A673 (cell line): ENCODE measurements around the gene CLSTN2. TPM values are rescaled to one million over a fixed set of nuclear protein-coding genes. Genes with fewer than 3 reads are reported as not detected.

Source experiments
- BruUV-seq: library from RNA; stranded (reverse); fragments of 400-500 nt; replicated peaks from 2 replicates; lab custom pipeline; 2021; lab: Mats Ljungman, UMichigan
- CTCF ChIA-PET: fragments of 300-600 bp; sonication (Branson Sonifier 250); formaldehyde crosslinking; loops from one replicate; lab custom pipeline; 2022; ENCODE audit warnings: antibody characterized with exemption; lab: Charles Lee
- POLR2A ChIA-PET: fragments of 300-600 bp; sonication (Branson Sonifier 250); formaldehyde crosslinking; loops from one replicate; lab custom pipeline; 2022; ENCODE audit warnings: antibody characterized with exemption; ENCODE audit not compliant: low non-redundant PET; lab: Charles Lee
- DNase-seq: peaks from one replicate; pipeline ENCODE4 v3.0.0-alpha.2; 2015; ENCODE audit warnings: low spot score
- H3K27ac ChIP-seq: fragments of 200-600 bp; sonication (generic); 2 replicates; pipeline ENCODE4 v1.5.1; 2016; ENCODE audit warnings: mixed run types, low read depth, mild to moderate bottlenecking, mixed read lengths, antibody characterized with exemption, low read length; ENCODE audit not compliant: poor library complexity, severe bottlenecking
- H3K27me3 ChIP-seq: fragments of 200-600 bp; sonication (generic); replicated peaks from 2 replicates; pipeline ENCODE4 v1.6.1; 2017; ENCODE audit warnings: mixed run types, low read depth, mild to moderate bottlenecking, mixed read lengths, antibody characterized with exemption, low read length; ENCODE audit not compliant: insufficient read depth, poor library complexity
- H3K36me3 ChIP-seq: fragments of 200-600 bp; sonication (generic); 2 replicates; pipeline ENCODE4 v1.6.1; 2016; ENCODE audit warnings: mixed run types, mild to moderate bottlenecking, mixed read lengths, antibody characterized with exemption, low read length; ENCODE audit not compliant: insufficient read depth, poor library complexity, severe bottlenecking
- H3K4me1 ChIP-seq: fragments of 200-600 bp; sonication (generic); 2 replicates; pipeline ENCODE4 v1.6.1; 2017; ENCODE audit warnings: mixed run types, mild to moderate bottlenecking, mixed read lengths, antibody characterized with exemption, low read length; ENCODE audit not compliant: insufficient read depth, poor library complexity, severe bottlenecking
- H3K4me3 ChIP-seq: fragments of 200-600 bp; sonication (generic); 2 replicates; pipeline ENCODE4 v1.5.1; 2016; ENCODE audit warnings: low read depth, mixed run types, mild to moderate bottlenecking, mixed read lengths, low read length; ENCODE audit not compliant: poor library complexity, severe bottlenecking
- H3K9me3 ChIP-seq: fragments of 200-600 bp; sonication (generic); 2 replicates; pipeline ENCODE4 v1.6.1; 2016; ENCODE audit warnings: mixed run types, low read depth, mild to moderate bottlenecking, mixed read lengths, antibody characterized with exemption, low read length; ENCODE audit not compliant: poor library complexity, severe bottlenecking
- CTCF ChIP-seq: fragments of 300-800, 200-600 bp; sonication (generic); conservative IDR thresholded peaks from 2 replicates; pipeline ENCODE4 v1.5.1; 2017; ENCODE audit warnings: low read depth, mild to moderate bottlenecking, antibody characterized with exemption, low read length, moderate library complexity, mixed read lengths
- EZH2 ChIP-seq: fragments of 200-600 bp; sonication (generic); IDR thresholded peaks from 2 replicates; pipeline ENCODE4 v1.6.1; 2017; ENCODE audit warnings: borderline replicate concordance, low read depth, mild to moderate bottlenecking, mixed read lengths, antibody characterized with exemption, low read length; ENCODE audit not compliant: poor library complexity, severe bottlenecking
- intact Hi-C: fragments of 100-400 bp; cut with micrococcal nuclease; formaldehyde crosslinking; loops from one replicate; pipeline ENCODE4 v1.10.0; 2022; ENCODE audit not compliant: unreplicated experiment
- total RNA-seq: library from RNA; stranded (reverse); gene quantifications from 2 replicates; pipeline ENCODE4 v1.2.3, GENCODE V29; 2021

CLSTN2 gene
- total RNA-seq, 1 experiment from 2014 or later = 50.7 TPM

- ChIA-PET POLR2A (no interaction called here), CTCF (no interaction called here)
- no peaks in the 10 kb centered on the region for H3K4me1 ChIP-seq
- DNase-seq = peak; percentile 7
- no peak overlapping the region for H3K4me3 ChIP-seq
- H3K27me3 ChIP-seq = no peaks in the 10 kb centered on the region
- H3K27ac ChIP-seq = no peak overlapping the region
- TF ChIP-seq CTCF (no peak), EZH2 (no peak)
- H3K36me3 ChIP-seq = no peaks in the 10 kb centered on the region
- intact Hi-C loops = no loop called here
- H3K9me3 ChIP-seq = no peaks in the 10 kb centered on the region
- no TSS peak for BruUV-seq
These were observed 428.8 kb downstream of the CLSTN2 start for GRCh38 chr3:140363801-140364200.

GRCh38 chr3:140365872-140366697 lies 431.1 kb downstream of the CLSTN2 start:
- H3K4me1 ChIP-seq = no peaks in the 10 kb centered on the region
- H3K9me3 ChIP-seq = no peaks in the 10 kb centered on the region
- POLR2A ChIA-PET = interaction anchor here (0.6 kb wide), 1 partner anchor 55 kb away, joined by 3 read pairs; no protein-coding TSS in a partner anchor
- intact Hi-C loops = no loop called here
- H3K27me3 ChIP-seq = no peaks in the 10 kb centered on the region
- peak; percentile 6 for DNase-seq
- TF ChIP-seq CTCF (no peak), EZH2 (no peak)
- CTCF ChIA-PET = no interaction called here
- no peak overlapping the region for H3K4me3 ChIP-seq
- H3K27ac ChIP-seq = no peak overlapping the region
- BruUV-seq = no TSS peak
- H3K36me3 ChIP-seq = no peaks in the 10 kb centered on the region

DNA sequence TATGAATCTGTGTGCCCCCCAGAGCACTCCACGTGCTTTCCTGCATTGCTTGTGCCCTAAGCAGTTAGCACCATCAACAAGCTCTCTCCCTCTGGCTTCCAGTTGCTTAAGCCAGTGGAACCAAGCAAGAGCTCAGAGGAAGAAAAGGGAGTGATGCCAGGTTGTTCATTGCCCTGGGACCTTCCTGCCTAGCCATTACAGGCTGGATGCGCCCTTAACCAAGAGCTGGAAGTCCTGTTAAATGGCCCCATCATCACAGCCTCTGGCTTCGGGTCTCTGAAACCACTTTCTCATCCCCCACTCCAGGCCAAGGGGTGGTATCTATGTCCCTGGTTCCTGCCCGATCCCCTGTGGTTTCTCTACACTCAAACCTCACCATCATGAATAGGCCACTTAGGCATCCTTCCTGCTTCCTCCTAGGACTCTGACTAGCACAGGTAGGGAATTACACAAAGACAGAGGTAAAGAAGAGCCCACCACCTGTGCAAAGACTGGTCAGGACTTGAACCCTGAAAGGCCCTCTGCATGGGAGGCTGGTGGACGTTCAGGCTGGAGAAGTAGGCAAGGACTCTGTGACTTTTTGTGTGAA lies 433.3 kb downstream of the CLSTN2 start:
- ChIA-PET CTCF (interaction anchor here (0.6 kb wide), 1 partner anchor 864 kb away, joined by 14 read pairs; no protein-coding TSS in a partner anchor), POLR2A (no interaction called here)
- Histone ChIP-seq H3K36me3 (no peaks in the 10 kb centered on the region), H3K4me1 (no peaks in the 10 kb centered on the region), H3K9me3 (no peaks in the 10 kb centered on the region), H3K27me3 (no peaks in the 10 kb centered on the region), H3K27ac (no peak overlapping the region), H3K4me3 (no peak overlapping the region)
- intact Hi-C loops = no loop called here
- TF ChIP-seq CTCF (no peak), EZH2 (no peak)
- no TSS peak for BruUV-seq
- no peak for DNase-seq
